Mesenchymal stem cell (in vitro differentiated cells and primary cell): ENCODE measurements around the gene WIF1.

Experiments
- DNase-seq: peaks from one replicate; pipeline ENCODE4 v3.0.0-alpha.2; 2013
- H2AFZ ChIP-seq: one replicate; pipeline ENCODE4 v1.6.1; 2013; ENCODE audit warnings: low read depth, mild to moderate bottlenecking, control low read depth, inconsistent platforms, low read length, moderate library complexity
- H2AK5ac ChIP-seq: 2 replicates; pipeline ENCODE4 v1.6.1; 2013; ENCODE audit warnings: low read length, moderate library complexity, mild to moderate bottlenecking, inconsistent platforms; ENCODE audit not compliant: severe bottlenecking
- H2BK120ac ChIP-seq: one replicate; pipeline ENCODE4 v1.6.1; 2013; ENCODE audit warnings: low read depth, mild to moderate bottlenecking, inconsistent platforms, low read length, moderate library complexity
- H2BK12ac ChIP-seq, 2 experiments: one replicate each; pipeline ENCODE4 v1.6.1; 2013; ENCODE audit warnings: inconsistent platforms in 2 of 2, low read length in 2 of 2, mild to moderate bottlenecking in 2 of 2, moderate library complexity in 2 of 2, control low read depth in 1 of 2
- H2BK15ac ChIP-seq: one replicate; pipeline ENCODE4 v1.6.1; 2013; ENCODE audit warnings: mild to moderate bottlenecking, low read depth, inconsistent platforms; ENCODE audit not compliant: poor library complexity, severe bottlenecking
- H2BK5ac ChIP-seq: 2 replicates; pipeline ENCODE4 v1.6.1; 2013; ENCODE audit warnings: low read depth, mild to moderate bottlenecking, low read length, control low read depth, inconsistent platforms; ENCODE audit not compliant: poor library complexity, severe bottlenecking
- H3K14ac ChIP-seq, 2 experiments: one replicate each; pipeline ENCODE4 v1.6.1; 2013; ENCODE audit warnings: inconsistent platforms in 2 of 2, low read length in 2 of 2, control low read depth in 1 of 2, mild to moderate bottlenecking in 1 of 2, moderate library complexity in 1 of 2
- H3K18ac ChIP-seq, 2 experiments: one replicate each; pipeline ENCODE4 v1.6.1; 2013; ENCODE audit warnings: inconsistent platforms in 2 of 2, low read length in 2 of 2, control low read depth in 1 of 2, low read depth in 1 of 2, mild to moderate bottlenecking in 1 of 2
- H3K23ac ChIP-seq, 2 experiments: one replicate each; pipeline ENCODE4 v1.6.1; 2013; ENCODE audit warnings: inconsistent platforms in 2 of 2, low read length in 2 of 2, mild to moderate bottlenecking in 2 of 2, moderate library complexity in 2 of 2, control low read depth in 1 of 2
- H3K27ac ChIP-seq: 2 replicates; pipeline ENCODE4 v1.5.1; 2013; ENCODE audit warnings: mild to moderate bottlenecking, moderate library complexity, low read length, control low read depth, inconsistent platforms; ENCODE audit not compliant: poor library complexity, severe bottlenecking
- H3K27me3 ChIP-seq, 2 experiments: 2 replicates each; pipeline versions ENCODE4 v1.6.1 to v1.7.0; 2013; ENCODE audit warnings: low read length in 2 of 2, mild to moderate bottlenecking in 2 of 2, moderate library complexity in 2 of 2, control low read depth in 1 of 2, inconsistent platforms in 1 of 2; ENCODE audit not compliant: control insufficient read depth in 1 of 2, insufficient read depth in 1 of 2
- H3K36me3 ChIP-seq, 2 experiments: 2 replicates each; pipeline versions ENCODE4 v1.6.1 to v1.7.0; 2013; ENCODE audit warnings: low read length in 2 of 2, control low read depth in 1 of 2, inconsistent platforms in 1 of 2, low read depth in 1 of 2, mild to moderate bottlenecking in 1 of 2; ENCODE audit not compliant: insufficient read depth in 2 of 2, control insufficient read depth in 1 of 2
- H3K4ac ChIP-seq, 2 experiments: one replicate each; pipeline ENCODE4 v1.6.1; 2013; ENCODE audit warnings: inconsistent platforms in 2 of 2, low read length in 2 of 2, mild to moderate bottlenecking in 2 of 2, moderate library complexity in 2 of 2, control low read depth in 1 of 2, low read depth in 1 of 2
- H3K4me1 ChIP-seq: 2 replicates; pipeline ENCODE4 v1.6.1; 2013; ENCODE audit warnings: low read depth, low read length, control low read depth; ENCODE audit not compliant: control insufficient read depth, insufficient read depth
- H3K4me2 ChIP-seq: 2 replicates; pipeline ENCODE4 v1.6.1; 2013; ENCODE audit warnings: low read length, mild to moderate bottlenecking, inconsistent platforms; ENCODE audit not compliant: poor library complexity, severe bottlenecking
- H3K4me3 ChIP-seq, 2 experiments: 2 replicates each; pipeline versions ENCODE4 v1.5.1 to v1.7.0; 2013; ENCODE audit warnings: low read length in 2 of 2, mild to moderate bottlenecking in 2 of 2, control low read depth in 1 of 2, low read depth in 1 of 2; ENCODE audit not compliant: insufficient read depth in 1 of 2
- H3K79me1 ChIP-seq: replicated peaks from 2 replicates; pipeline ENCODE4 v1.6.1; 2013; ENCODE audit warnings: mild to moderate bottlenecking, control low read depth, low read length, inconsistent platforms; ENCODE audit not compliant: poor library complexity, severe bottlenecking
- H3K9ac ChIP-seq: 2 replicates; pipeline ENCODE4 v1.7.0; 2013; ENCODE audit warnings: mild to moderate bottlenecking, low read length, moderate library complexity
- H3K9me3 ChIP-seq: 2 replicates; pipeline ENCODE4 v1.7.0; 2013; ENCODE audit warnings: mild to moderate bottlenecking, low read length; ENCODE audit not compliant: control insufficient read depth
- H4K8ac ChIP-seq: one replicate; pipeline ENCODE4 v1.6.1; 2013; ENCODE audit warnings: inconsistent platforms, mild to moderate bottlenecking, low read length, moderate library complexity
- H4K91ac ChIP-seq: one replicate; pipeline ENCODE4 v1.6.1; 2013; ENCODE audit warnings: mild to moderate bottlenecking, low read length, inconsistent platforms
- WGBS: methylation state at CpG from one replicate; pipeline ENCODE4 v1.1.7; 2013; ENCODE audit warnings: mixed read lengths; 5-methylcytosine and 5-hydroxymethylcytosine counted together

Gene WIF1

DNA sequence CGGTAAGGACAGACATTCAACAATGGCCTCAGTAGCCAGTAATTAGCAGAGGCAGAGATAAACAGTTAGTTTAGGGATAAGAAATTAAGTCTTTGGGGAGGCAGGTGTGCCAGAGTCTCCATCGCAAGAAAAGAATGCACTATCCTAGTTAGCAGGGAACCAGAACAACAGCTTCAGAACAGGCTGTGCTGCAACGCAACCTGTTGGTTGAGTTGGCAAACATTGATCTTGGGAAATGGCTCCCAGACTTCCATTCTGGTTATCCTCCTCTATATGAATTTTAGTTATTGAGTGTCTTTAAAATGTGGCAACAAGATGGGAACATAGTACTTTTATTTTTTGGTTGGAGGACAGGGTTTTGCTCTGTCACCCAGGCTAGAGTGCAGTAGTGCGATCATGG, 36.0 kb upstream of the WIF1 start:
- H3K14ac ChIP-seq = no peak overlapping the region
- H2AFZ ChIP-seq = no peak overlapping the region
- H4K8ac ChIP-seq = no peak overlapping the region
- no peak overlapping the region for H2BK12ac ChIP-seq
- H2BK15ac ChIP-seq = no peak overlapping the region
- H3K4ac ChIP-seq = no peak overlapping the region
- no peak overlapping the region for H2AK5ac ChIP-seq
- no peak overlapping the region for H3K4me3 ChIP-seq
- peaks cover 10 to 23% of the 10 kb centered on the region in 2 experiments for H3K27me3 ChIP-seq
- no peak overlapping the region for H3K9ac ChIP-seq
- no peaks in the 10 kb centered on the region for H3K4me1 ChIP-seq
- no peak for DNase-seq
- no peak overlapping the region for H3K23ac ChIP-seq
- no peak overlapping the region for H2BK5ac ChIP-seq
- H4K91ac ChIP-seq = no peak overlapping the region
- 92% methylated on average over 3 of the region's 4 CpGs for WGBS
- no peaks in the 10 kb centered on the region for H3K9me3 ChIP-seq
- H3K36me3 ChIP-seq = no peaks in the 10 kb centered on the region
- no peak overlapping the region for H3K27ac ChIP-seq
- no peaks in the 10 kb centered on the region for H3K79me1 ChIP-seq
- H3K18ac ChIP-seq = no peak overlapping the region
- H3K4me2 ChIP-seq = no peak overlapping the region
- no peak overlapping the region for H2BK120ac ChIP-seq

DNA sequence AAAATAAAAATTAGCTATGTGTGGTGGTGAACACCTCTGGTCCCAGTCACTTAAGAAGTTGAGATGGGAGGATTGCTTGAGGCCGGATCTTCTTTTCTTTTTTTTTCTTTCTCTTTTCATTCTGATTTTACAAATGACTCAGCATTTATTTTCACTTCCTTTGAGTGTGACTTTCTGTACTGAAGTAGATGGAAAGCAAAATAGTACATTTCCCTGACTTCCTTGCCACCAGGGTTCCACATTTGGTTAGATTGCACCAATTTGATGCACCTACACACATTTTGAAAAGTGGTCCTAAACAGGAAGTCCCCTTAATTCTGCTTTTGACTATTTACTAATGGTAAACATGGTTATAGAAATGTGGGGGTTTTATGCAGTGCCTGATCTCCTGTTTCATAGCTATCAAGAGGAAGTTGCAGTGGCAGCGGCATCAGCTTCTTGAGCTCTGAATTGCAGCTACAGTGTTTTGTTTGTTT, 35.3 kb upstream of the WIF1 start:
- peaks cover 4 to 16% of the 10 kb centered on the region in 2 experiments for H3K27me3 ChIP-seq
- no peak overlapping the region for H2BK120ac ChIP-seq
- H2BK12ac ChIP-seq = no peak overlapping the region
- no peak overlapping the region for H3K23ac ChIP-seq
- H3K79me1 ChIP-seq = no peaks in the 10 kb centered on the region
- DNase-seq = no peak
- H3K4me2 ChIP-seq = no peak overlapping the region
- no peak overlapping the region for H3K18ac ChIP-seq
- H4K8ac ChIP-seq = no peak overlapping the region
- H3K27ac ChIP-seq = no peak overlapping the region
- H3K4me1 ChIP-seq = no peaks in the 10 kb centered on the region
- no peak overlapping the region for H2BK15ac ChIP-seq
- H3K9me3 ChIP-seq = no peaks in the 10 kb centered on the region
- H2BK5ac ChIP-seq = no peak overlapping the region
- no peak overlapping the region for H2AFZ ChIP-seq
- H3K9ac ChIP-seq = no peak overlapping the region
- H3K4me3 ChIP-seq = no peak overlapping the region
- no peak overlapping the region for H3K4ac ChIP-seq
- 100% methylated on average over 1 of the region's 2 CpGs for WGBS
- no peak overlapping the region for H3K14ac ChIP-seq
- H4K91ac ChIP-seq = no peak overlapping the region
- no peak overlapping the region for H2AK5ac ChIP-seq
- no peaks in the 10 kb centered on the region for H3K36me3 ChIP-seq

- no peak overlapping the region for H4K91ac ChIP-seq
- no peak overlapping the region for H3K4me3 ChIP-seq
- no peak overlapping the region for H4K8ac ChIP-seq
- no peak overlapping the region for H3K14ac ChIP-seq
- no peak overlapping the region for H2BK5ac ChIP-seq
- no peaks in the 10 kb centered on the region for H3K36me3 ChIP-seq
- no peaks in the 10 kb centered on the region for H3K9me3 ChIP-seq
- WGBS = 74% methylated on average over 3 of the region's 3 CpGs
- H3K27ac ChIP-seq = no peak overlapping the region
- no peak overlapping the region for H2BK15ac ChIP-seq
- no peaks in the 10 kb centered on the region for H3K4me1 ChIP-seq
- H3K18ac ChIP-seq = no peak overlapping the region
- H3K23ac ChIP-seq = no peak overlapping the region
- H2BK120ac ChIP-seq = no peak overlapping the region
- no peak overlapping the region for H3K4me2 ChIP-seq
- no peak overlapping the region for H2BK12ac ChIP-seq
- peaks cover 4 to 13% of the 10 kb centered on the region in 2 experiments for H3K27me3 ChIP-seq
- no peaks in the 10 kb centered on the region for H3K79me1 ChIP-seq
- no peak for DNase-seq
- no peak overlapping the region for H3K4ac ChIP-seq
- H2AFZ ChIP-seq = no peak overlapping the region
- no peak overlapping the region for H2AK5ac ChIP-seq
- no peak overlapping the region for H3K9ac ChIP-seq
Observed at GRCh38 chr12:65155784-65156183, 34.7 kb upstream of the WIF1 start.

GRCh38 chr12:65152596-65152995, 31.5 kb upstream of the WIF1 start:
- DNase-seq = no peak
- Histone ChIP-seq H3K4ac (no peak overlapping the region), H3K79me1 (no peaks in the 10 kb centered on the region), H3K9ac (no peak overlapping the region), H3K23ac (no peak overlapping the region), H3K4me2 (no peak overlapping the region), H3K18ac (no peak overlapping the region), H2BK12ac (no peak overlapping the region), H4K91ac (no peak overlapping the region), H2BK15ac (no peak overlapping the region), H3K27me3 (peaks cover 0 to under 1% of the 10 kb centered on the region in 2 experiments), H2BK120ac (no peak overlapping the region), H3K9me3 (no peaks in the 10 kb centered on the region), H3K4me3 (no peak overlapping the region), H2BK5ac (no peak overlapping the region), H2AK5ac (no peak overlapping the region), H2AFZ (no peak overlapping the region), H3K36me3 (no peaks in the 10 kb centered on the region), H3K14ac (no peak overlapping the region), H3K4me1 (no peaks in the 10 kb centered on the region), H3K27ac (no peak overlapping the region), H4K8ac (no peak overlapping the region)
- WGBS = 80% methylated on average over 1 of the region's 1 CpG
